Uterus (tissue), 4 donors: ENCODE results near the gene DUSP22. TPM values are rescaled to one million over a fixed set of nuclear protein-coding genes. Genes with fewer than 3 reads are reported as not detected.

Experiments used
- DNase-seq, 2 donors: peaks; one replicate each; pipeline ENCODE4 v3.0.0-alpha.2; 2019 to 2020
- H3K27ac ChIP-seq, 2 donors: fragments of 200-600 bp; sonication (generic); 1 replicate in 1 of 2; 2 replicates in 1 of 2; pipeline ENCODE4 v1.5.1; 2016 to 2018
- H3K27me3 ChIP-seq, 2 donors: fragments of 200-600 bp; sonication (generic); one replicate each; pipeline ENCODE4 v1.5.1; 2018 to 2019; ENCODE audit warnings: control low read depth in 1 of 2
- H3K36me3 ChIP-seq, 2 donors: fragments of 200-600 bp; sonication (generic); one replicate each; pipeline ENCODE4 v1.5.1; 2019; ENCODE audit warnings: control low read depth in 1 of 2
- H3K4me1 ChIP-seq, 2 donors: fragments of 200-600 bp; sonication (generic); one replicate each; pipeline ENCODE4 v1.5.1; 2018 to 2019; ENCODE audit warnings: control low read depth in 1 of 2
- H3K4me3 ChIP-seq, 2 donors: fragments of 200-600 bp; sonication (generic); 1 replicate in 1 of 2; 2 replicates in 1 of 2; pipeline ENCODE4 v1.5.1; 2018 to 2019; ENCODE audit warnings: mild to moderate bottlenecking in 1 of 2
- H3K9me3 ChIP-seq, 2 donors: fragments of 200-600 bp; sonication (generic); one replicate each; pipeline ENCODE4 v1.5.1; 2019; ENCODE audit warnings: control low read depth in 1 of 2
- POLR2A ChIP-seq, 2 donors: fragments of 450-650 bp; IDR thresholded peaks; one replicate each; pipeline ENCODE4 v1.6.1; 2016; ENCODE audit warnings: antibody characterized with exemption in 2 of 2, mild to moderate bottlenecking in 1 of 2, moderate library complexity in 1 of 2
- intact Hi-C: fragments of 100-400 bp; cut with DNase I; formaldehyde crosslinking; loops from one replicate; pipeline ENCODE4 v1.15.1; 2023; ENCODE audit warnings: low total_unique reads
- total RNA-seq, 4 donors: library from RNA; depleted of rRNA in 3 of 4; stranded (reverse); fragments of >200 nt in 3 of 4; gene quantifications; one replicate each; pipeline versions ENCODE4 v1.1.0 to v1.2.4, GENCODE V29; 2014 to 2023
- TF ChIP-seq, protein P1 (sequence below), 4 experiments: fragments of 200-600 bp in 2 of 4; fragments of 450-650 bp in 2 of 4; sonication (generic) in 2 of 4; IDR thresholded peaks; one replicate each; pipeline ENCODE4 v1.5.1; 2016 to 2019; ENCODE audit warnings: antibody characterized with exemption in 4 of 4, mild to moderate bottlenecking in 2 of 4, moderate library complexity in 1 of 4
- donor health status: DM: yes; HTN: yes; CAD: no.

Gene DUSP22
- total RNA-seq, 4 donors from 2014 or later: 22.8 to 78.5 (median 46.0) TPM

DNA sequence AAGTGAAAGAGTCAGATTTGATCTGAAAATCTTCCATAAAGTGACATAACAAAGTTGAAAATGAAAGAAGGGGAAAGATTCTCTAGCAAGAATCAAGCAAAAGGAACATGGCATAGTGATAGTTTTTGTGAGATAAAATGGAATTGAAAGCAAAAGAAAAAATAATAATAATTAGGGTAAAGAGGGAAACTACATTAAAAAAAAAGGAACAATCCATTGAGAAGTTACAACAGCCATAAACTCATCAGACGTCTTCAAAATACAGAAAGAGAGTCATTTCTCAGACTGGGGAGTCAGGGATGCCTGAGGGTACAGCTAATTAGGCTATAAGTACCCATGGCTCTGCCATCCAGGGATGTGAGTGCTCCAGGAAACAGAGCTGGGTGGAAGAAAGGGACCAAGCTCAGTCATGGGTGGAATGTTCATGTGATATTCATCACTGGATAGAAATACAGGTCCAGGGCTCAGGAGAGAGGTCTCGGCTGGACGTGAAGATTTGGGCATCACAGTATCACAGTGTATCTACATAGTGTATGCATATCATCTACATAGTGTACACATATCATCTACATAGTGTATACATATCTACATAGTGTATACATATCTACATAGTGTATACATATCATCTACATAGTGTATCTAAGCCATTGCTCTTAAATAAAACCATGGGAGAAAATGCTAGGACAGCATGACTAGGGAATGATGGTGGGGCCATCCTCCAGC is 29.4 kb downstream of the DUSP22 start:
- Histone ChIP-seq H3K4me3 (no peak overlapping the region), H3K27me3 (no peaks in the 10 kb centered on the region), H3K36me3 (no peaks in the 10 kb centered on the region), H3K4me1 (no peaks in the 10 kb centered on the region), H3K27ac (no peak overlapping the region), H3K9me3 (no peaks in the 10 kb centered on the region)
- DNase-seq: no peak
- TF ChIP-seq POLR2A (IDR thresholded peaks at IDR 0.05): no peak
- TF ChIP-seq, protein P1, sequence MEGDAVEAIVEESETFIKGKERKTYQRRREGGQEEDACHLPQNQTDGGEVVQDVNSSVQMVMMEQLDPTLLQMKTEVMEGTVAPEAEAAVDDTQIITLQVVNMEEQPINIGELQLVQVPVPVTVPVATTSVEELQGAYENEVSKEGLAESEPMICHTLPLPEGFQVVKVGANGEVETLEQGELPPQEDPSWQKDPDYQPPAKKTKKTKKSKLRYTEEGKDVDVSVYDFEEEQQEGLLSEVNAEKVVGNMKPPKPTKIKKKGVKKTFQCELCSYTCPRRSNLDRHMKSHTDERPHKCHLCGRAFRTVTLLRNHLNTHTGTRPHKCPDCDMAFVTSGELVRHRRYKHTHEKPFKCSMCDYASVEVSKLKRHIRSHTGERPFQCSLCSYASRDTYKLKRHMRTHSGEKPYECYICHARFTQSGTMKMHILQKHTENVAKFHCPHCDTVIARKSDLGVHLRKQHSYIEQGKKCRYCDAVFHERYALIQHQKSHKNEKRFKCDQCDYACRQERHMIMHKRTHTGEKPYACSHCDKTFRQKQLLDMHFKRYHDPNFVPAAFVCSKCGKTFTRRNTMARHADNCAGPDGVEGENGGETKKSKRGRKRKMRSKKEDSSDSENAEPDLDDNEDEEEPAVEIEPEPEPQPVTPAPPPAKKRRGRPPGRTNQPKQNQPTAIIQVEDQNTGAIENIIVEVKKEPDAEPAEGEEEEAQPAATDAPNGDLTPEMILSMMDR (IDR thresholded peaks at IDR 0.05): no peak
- intact Hi-C loops: no loop called here

DNA sequence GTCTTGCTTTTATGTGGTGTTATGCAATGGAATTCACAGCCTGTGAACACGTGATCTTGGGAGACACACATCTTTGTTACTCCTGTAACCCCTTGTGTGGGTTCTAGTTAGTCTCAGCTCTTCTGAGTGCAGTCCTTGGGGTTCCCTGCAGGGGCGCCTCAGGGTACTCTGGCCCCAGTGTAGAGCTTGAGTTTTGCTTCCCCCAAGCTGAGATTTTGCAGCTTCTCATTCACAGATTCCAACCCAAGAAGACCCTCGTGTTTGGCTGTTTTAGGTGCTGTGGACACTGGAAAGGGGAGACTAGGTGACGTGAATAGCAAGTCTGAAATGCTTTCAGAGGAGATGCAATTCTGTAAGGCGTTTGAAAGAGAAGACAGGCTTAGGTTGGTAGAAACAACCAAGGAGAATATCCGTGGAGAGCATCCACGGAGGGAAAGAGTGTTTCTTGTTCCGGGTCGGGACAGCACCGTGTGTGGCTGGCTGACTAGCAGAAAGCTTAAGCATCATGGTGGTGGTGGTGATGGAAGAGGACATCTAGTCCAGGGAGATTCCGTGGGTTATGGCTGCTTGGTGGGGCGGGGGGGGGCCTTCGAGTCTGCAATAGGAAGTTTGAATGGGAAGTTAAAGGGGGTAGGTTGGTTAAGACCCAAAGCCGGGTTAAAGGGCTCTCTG is 30.1 kb downstream of the DUSP22 start:
- no peak for DNase-seq

DNA sequence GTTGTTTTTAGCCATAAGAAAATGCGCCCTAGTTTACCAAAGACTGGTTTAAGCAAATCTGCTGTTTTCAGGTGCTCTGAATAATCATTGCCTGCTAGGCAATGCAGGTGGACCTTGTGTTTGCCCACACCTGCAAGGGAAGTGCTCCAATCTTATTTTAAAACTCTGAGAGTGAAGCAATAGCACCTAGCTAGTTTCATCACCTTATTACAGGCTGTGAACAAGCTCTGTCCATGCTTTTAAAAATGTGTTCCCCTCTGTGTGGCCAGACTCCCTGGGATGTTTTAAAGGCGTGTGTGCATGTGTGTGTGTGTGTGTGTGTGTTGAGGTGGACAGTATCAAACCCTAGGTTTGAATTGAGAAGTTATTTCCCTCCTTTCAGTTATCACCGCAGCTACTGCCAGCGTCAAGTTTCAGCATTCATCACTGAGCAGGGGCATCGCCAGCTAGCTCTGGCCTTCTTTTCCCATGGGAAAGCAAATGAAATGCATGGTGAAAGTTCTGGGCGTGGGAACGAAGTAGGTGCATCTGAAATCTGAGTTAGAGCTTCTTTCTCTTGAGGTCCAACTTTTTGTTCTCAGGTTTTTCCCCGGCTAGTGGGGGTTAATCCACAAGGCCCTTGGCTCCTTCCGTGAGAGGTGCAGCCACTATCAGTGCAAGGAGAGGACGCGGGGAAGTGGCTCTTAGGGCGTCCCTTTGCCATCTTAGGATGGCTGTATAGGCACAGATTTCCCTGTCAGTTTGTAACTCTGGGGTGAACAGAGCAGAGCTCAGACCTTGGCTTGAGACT is 30.8 kb downstream of the DUSP22 start:
- peaks cover 3 to 12% of the 10 kb centered on the region in 2 donors for H3K4me1 ChIP-seq
- no peaks in the 10 kb centered on the region for H3K27me3 ChIP-seq
- H3K9me3 ChIP-seq: no peaks in the 10 kb centered on the region
- DNase-seq: no peak
- intact Hi-C loops: no loop called here
- H3K27ac ChIP-seq: no peak overlapping the region
- no peaks in the 10 kb centered on the region for H3K36me3 ChIP-seq
- H3K4me3 ChIP-seq: no peak overlapping the region
- no peak for TF ChIP-seq POLR2A (IDR thresholded peaks at IDR 0.05)
- TF ChIP-seq, protein P1 (IDR thresholded peaks at IDR 0.05): no peak

More for the DNA sequence above, 30.1 kb downstream of the DUSP22 start:
- no peaks in the 10 kb centered on the region for H3K36me3 ChIP-seq
- peaks cover under 1 to 4% of the 10 kb centered on the region in 2 donors for H3K4me1 ChIP-seq
- H3K27me3 ChIP-seq: no peaks in the 10 kb centered on the region
- TF ChIP-seq, protein P1 (IDR thresholded peaks at IDR 0.05): no peak
- TF ChIP-seq POLR2A (IDR thresholded peaks at IDR 0.05): no peak
- no peak overlapping the region for H3K27ac ChIP-seq
- intact Hi-C loops: no loop called here
- H3K4me3 ChIP-seq: no peak overlapping the region
- H3K9me3 ChIP-seq: no peaks in the 10 kb centered on the region

DNA sequence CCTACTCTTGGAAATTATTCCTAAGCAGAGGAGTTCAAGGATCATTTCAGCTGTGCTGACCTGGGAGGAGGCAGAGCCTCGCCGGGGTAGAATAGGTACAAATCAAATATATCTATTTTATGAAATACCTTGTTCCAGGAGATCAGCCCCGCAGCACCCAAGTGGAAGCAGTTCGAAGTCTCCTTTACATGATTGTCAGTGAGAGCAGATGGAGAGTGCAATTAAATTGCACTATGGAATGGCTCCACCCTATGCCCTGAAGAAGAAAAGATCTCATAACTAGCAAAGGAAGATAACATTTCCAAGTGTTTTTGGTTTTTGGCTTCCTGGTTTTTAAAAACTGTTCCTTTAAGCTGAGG is 31.4 kb downstream of the DUSP22 start:
- Histone ChIP-seq H3K27ac (no peak overlapping the region), H3K27me3 (no peaks in the 10 kb centered on the region), H3K36me3 (no peaks in the 10 kb centered on the region), H3K9me3 (no peaks in the 10 kb centered on the region), H3K4me3 (no peak overlapping the region), H3K4me1 (peaks cover 3 to 12% of the 10 kb centered on the region in 2 donors)
- DNase-seq: no peak
- intact Hi-C loops: no loop called here
- TF ChIP-seq, protein P1 (IDR thresholded peaks at IDR 0.05): no peak
- TF ChIP-seq POLR2A (IDR thresholded peaks at IDR 0.05): no peak
